ENCODE measurements around the gene KCNIP4.

DNA sequence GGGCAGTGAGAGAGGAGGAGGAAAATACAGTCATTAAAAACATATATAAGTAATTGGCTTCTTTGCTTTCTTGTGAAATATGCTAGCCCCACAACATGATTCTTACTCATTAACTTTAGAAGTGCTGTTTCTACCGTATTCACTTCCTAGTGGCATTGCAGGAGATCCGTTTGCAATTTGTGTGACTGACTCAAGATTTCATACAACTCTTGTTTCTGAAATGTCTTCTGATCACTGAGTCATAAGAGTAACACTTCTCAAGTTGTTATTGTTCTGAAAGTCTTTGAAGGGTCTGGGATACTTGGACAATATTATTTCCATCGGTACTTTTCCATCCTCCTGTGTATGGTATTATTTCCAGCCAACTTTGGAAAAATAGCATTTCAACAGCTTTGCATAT, 937.5 kb downstream of the KCNIP4 start:
- TF ChIP-seq, protein P1, sequence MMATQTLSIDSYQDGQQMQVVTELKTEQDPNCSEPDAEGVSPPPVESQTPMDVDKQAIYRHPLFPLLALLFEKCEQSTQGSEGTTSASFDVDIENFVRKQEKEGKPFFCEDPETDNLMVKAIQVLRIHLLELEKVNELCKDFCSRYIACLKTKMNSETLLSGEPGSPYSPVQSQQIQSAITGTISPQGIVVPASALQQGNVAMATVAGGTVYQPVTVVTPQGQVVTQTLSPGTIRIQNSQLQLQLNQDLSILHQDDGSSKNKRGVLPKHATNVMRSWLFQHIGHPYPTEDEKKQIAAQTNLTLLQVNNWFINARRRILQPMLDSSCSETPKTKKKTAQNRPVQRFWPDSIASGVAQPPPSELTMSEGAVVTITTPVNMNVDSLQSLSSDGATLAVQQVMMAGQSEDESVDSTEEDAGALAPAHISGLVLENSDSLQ (IDR thresholded peaks at IDR 0.05), result no peak
- no peak for TF ChIP-seq ZNF384 (IDR thresholded peaks at IDR 0.05)
- no peak for TF ChIP-seq BHLHE40 (IDR thresholded peaks at IDR 0.05; ENCODE audit: borderline replicate concordance)
- TF ChIP-seq SUZ12 (IDR thresholded peaks at IDR 0.05), result no peak

Data from HEK293T (cell line).